Smooth muscle cell (in vitro differentiated cells): ENCODE measurements around the gene TNFSF8. TPM values are rescaled to one million over a fixed set of nuclear protein-coding genes. Genes with fewer than 3 reads are reported as not detected.

ENCODE experiments used
- DNase-seq: peaks from one replicate; lab custom pipeline; 2025; ENCODE audit not compliant: unreplicated experiment; lab: John Stamatoyannopoulos, UW
- H2AFZ ChIP-seq: fragments of 200-600 bp; sonication (generic); 2 replicates; pipeline ENCODE4 v1.6.0; 2016; ENCODE audit warnings: antibody characterized with exemption, low read depth, mild to moderate bottlenecking
- H3F3A ChIP-seq: fragments of 200-600 bp; sonication (generic); 2 replicates; pipeline ENCODE4 v1.6.0; 2017; ENCODE audit warnings: antibody characterized with exemption, low read depth
- H3K27ac ChIP-seq: fragments of 200-600 bp; sonication (generic); 2 replicates; pipeline ENCODE4 v1.5.1; 2016; ENCODE audit warnings: low read depth, mild to moderate bottlenecking
- H3K27me3 ChIP-seq: fragments of 200-600 bp; sonication (generic); 2 replicates; pipeline ENCODE4 v1.6.1; 2016; ENCODE audit warnings: low read depth, mild to moderate bottlenecking
- H3K36me3 ChIP-seq: fragments of 200-600 bp; sonication (generic); 2 replicates; pipeline ENCODE4 v1.5.1; 2016; ENCODE audit warnings: low read depth
- H3K4me1 ChIP-seq: fragments of 200-600 bp; sonication (generic); 2 replicates; pipeline ENCODE4 v1.5.1; 2016; ENCODE audit warnings: low read depth
- H3K4me2 ChIP-seq: fragments of 200-600 bp; sonication (generic); 2 replicates; pipeline ENCODE4 v1.6.0; 2016; ENCODE audit warnings: mild to moderate bottlenecking
- H3K4me3 ChIP-seq: fragments of 200-600 bp; sonication (generic); 2 replicates; pipeline ENCODE4 v1.5.1; 2016; ENCODE audit warnings: mild to moderate bottlenecking
- H3K79me2 ChIP-seq: fragments of 200-600 bp; sonication (generic); 2 replicates; pipeline ENCODE4 v1.6.0; 2016; ENCODE audit warnings: low read depth, mild to moderate bottlenecking
- H3K9ac ChIP-seq: fragments of 200-600 bp; sonication (generic); 2 replicates; pipeline ENCODE4 v1.6.0; 2016; ENCODE audit warnings: low read depth
- H3K9me3 ChIP-seq: fragments of 200-600 bp; sonication (generic); replicated peaks from 2 replicates; pipeline ENCODE4 v1.5.1; 2016; ENCODE audit warnings: low read depth
- H4K20me1 ChIP-seq: fragments of 200-600 bp; sonication (generic); 2 replicates; pipeline ENCODE4 v1.6.0; 2016; ENCODE audit warnings: low read depth
- WGBS: methylation state at CpG from one replicate; pipeline ENCODE4 v1.1.7; 2016; ENCODE audit warnings: low lambda C conversion rate; 5-methylcytosine and 5-hydroxymethylcytosine counted together
- polyA plus RNA-seq: library from polyadenylated mRNA; unstranded; fragments of >200 nt; fragmentation: Nextera tagmentation; extraction: Ambion mirVana; gene quantifications from 2 replicates; pipeline ENCODE4 v1.2.1, GENCODE V29; 2016
- total RNA-seq: library from RNA; depleted of rRNA; stranded (reverse); fragments of >200 nt; gene quantifications from 2 replicates; pipeline ENCODE4 v1.2.3, GENCODE V29; 2014
- TF ChIP-seq, protein P1 (sequence below): fragments of 200-600 bp; sonication (generic); IDR thresholded peaks from 2 replicates; pipeline ENCODE4 v1.5.1; 2017; ENCODE audit warnings: borderline replicate concordance, mild to moderate bottlenecking, antibody characterized with exemption; ENCODE audit not compliant: insufficient read depth, poor library complexity, severe bottlenecking

The TNFSF8 gene
- total and polyA plus RNA-seq, 2 experiments from 2014 or later: not detected

DNA sequence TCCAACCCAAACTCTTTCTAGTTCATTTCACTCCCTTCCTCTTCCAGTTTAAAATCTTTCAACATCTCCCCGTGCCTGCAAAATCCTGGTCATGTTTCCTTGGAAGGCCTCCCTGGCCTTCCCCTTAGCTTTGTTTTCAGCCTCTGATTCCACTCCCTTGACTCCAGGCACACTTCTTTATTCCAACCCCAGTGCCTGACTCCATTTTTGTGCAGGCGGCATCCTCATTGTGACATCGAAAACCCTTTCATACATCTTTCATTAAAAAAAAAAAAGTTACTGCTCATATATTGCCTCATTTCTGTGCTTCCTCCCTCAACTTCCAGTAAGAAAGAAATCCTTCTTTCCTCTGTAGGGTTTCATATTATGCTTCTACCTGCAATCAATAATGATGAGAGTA lies 7.1 kb upstream of the TNFSF8 start:
- H3K79me2 ChIP-seq: no peaks in the 10 kb centered on the region
- 89% methylated on average over 3 of the region's 3 CpGs for WGBS
- TF ChIP-seq, protein P1, sequence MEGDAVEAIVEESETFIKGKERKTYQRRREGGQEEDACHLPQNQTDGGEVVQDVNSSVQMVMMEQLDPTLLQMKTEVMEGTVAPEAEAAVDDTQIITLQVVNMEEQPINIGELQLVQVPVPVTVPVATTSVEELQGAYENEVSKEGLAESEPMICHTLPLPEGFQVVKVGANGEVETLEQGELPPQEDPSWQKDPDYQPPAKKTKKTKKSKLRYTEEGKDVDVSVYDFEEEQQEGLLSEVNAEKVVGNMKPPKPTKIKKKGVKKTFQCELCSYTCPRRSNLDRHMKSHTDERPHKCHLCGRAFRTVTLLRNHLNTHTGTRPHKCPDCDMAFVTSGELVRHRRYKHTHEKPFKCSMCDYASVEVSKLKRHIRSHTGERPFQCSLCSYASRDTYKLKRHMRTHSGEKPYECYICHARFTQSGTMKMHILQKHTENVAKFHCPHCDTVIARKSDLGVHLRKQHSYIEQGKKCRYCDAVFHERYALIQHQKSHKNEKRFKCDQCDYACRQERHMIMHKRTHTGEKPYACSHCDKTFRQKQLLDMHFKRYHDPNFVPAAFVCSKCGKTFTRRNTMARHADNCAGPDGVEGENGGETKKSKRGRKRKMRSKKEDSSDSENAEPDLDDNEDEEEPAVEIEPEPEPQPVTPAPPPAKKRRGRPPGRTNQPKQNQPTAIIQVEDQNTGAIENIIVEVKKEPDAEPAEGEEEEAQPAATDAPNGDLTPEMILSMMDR: no peak
- H3K4me1 ChIP-seq: no peaks in the 10 kb centered on the region
- no peak overlapping the region for H2AFZ ChIP-seq
- no peak overlapping the region for H3K4me2 ChIP-seq
- no peaks in the 10 kb centered on the region for H3F3A ChIP-seq
- no peak overlapping the region for H3K27ac ChIP-seq
- H4K20me1 ChIP-seq: no peaks in the 10 kb centered on the region
- no peaks in the 10 kb centered on the region for H3K9me3 ChIP-seq
- no peaks in the 10 kb centered on the region for H3K27me3 ChIP-seq
- DNase-seq: no peak
- no peaks in the 10 kb centered on the region for H3K36me3 ChIP-seq
- H3K9ac ChIP-seq: no peak overlapping the region
- no peak overlapping the region for H3K4me3 ChIP-seq

DNA sequence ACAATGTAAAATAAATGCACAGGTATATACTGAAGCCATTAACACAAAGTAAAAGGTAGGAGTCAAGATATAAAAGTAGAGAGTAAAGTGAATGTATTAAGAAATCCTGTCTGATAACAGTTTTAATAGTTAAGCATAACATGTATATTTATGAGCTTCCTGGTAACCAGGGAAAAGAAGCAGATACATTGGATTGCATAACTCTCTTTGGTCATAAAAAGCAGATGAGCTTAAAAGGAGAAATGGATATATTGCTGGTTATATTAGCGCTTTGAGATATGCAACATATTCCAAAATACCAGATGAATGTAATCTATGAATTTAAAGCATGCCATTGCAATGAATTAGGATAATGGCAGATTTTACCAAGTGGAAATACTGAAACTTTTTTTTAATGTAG lies 6.2 kb upstream of the TNFSF8 start:
- no peak overlapping the region for H3K9ac ChIP-seq
- H3K79me2 ChIP-seq: no peaks in the 10 kb centered on the region
- no peaks in the 10 kb centered on the region for H3F3A ChIP-seq
- no peak overlapping the region for H3K4me2 ChIP-seq
- H3K4me3 ChIP-seq: no peak overlapping the region
- H4K20me1 ChIP-seq: no peaks in the 10 kb centered on the region
- H3K4me1 ChIP-seq: no peaks in the 10 kb centered on the region
- H3K9me3 ChIP-seq: no peaks in the 10 kb centered on the region
- H2AFZ ChIP-seq: no peak overlapping the region
- no peaks in the 10 kb centered on the region for H3K27me3 ChIP-seq
- 74% methylated on average over 1 of the region's 1 CpG for WGBS
- DNase-seq: no peak
- TF ChIP-seq, protein P1: no peak
- no peak overlapping the region for H3K27ac ChIP-seq
- H3K36me3 ChIP-seq: no peaks in the 10 kb centered on the region

DNA sequence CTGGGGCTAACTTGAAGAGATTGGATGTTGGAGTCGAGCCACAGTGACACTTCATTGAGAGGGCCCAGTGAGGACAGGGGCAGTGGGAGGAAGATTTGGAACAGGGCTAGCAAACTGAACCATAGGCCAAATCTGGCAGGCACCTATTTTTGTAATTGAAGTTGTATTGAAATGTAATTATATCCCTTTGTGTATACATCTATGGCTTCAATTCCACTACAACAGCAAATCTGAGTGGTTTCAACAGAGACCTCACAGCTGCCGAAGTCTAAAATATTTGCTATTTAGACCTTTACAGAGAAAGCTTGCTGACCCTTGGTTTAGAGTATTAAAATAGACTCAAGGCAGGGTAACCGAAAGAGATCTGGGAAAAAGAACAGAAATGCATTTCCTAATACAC lies 4.7 kb upstream of the TNFSF8 start:
- no peak for DNase-seq

DNA sequence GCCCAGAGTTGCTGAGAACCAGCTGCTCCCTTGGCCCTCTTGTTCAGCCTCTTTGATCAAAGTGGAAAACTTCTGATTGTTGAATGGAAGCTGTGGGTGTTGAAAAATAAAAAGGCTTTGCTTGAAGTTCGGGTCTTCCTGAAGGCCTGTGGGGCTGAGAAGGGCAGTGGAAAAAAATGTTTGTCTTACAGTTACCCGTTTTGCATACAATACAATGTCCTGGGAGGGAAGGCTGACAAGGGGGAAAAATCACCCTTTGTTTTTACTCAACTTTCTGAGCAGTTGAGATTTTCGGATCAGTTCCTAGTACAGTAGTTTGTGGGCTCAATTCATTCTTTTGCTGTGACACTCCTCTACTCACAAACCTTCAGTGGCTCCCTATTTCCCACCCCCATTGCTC lies 2.1 kb upstream of the TNFSF8 start:
- 81% methylated on average over 3 of the region's 3 CpGs for WGBS
- no peaks in the 10 kb centered on the region for H3K79me2 ChIP-seq
- no peaks in the 10 kb centered on the region for H4K20me1 ChIP-seq
- H3K4me3 ChIP-seq: no peak overlapping the region
- H3K4me1 ChIP-seq: no peaks in the 10 kb centered on the region
- H3K9me3 ChIP-seq: no peaks in the 10 kb centered on the region
- H3K27ac ChIP-seq: no peak overlapping the region
- no peaks in the 10 kb centered on the region for H3K36me3 ChIP-seq
- no peaks in the 10 kb centered on the region for H3K27me3 ChIP-seq
- H3F3A ChIP-seq: no peaks in the 10 kb centered on the region
- no peak overlapping the region for H2AFZ ChIP-seq
- no peak for DNase-seq
- no peak overlapping the region for H3K4me2 ChIP-seq
- TF ChIP-seq, protein P1: no peak
- H3K9ac ChIP-seq: no peak overlapping the region

More for the DNA sequence above, 4.7 kb upstream of the TNFSF8 start:
- 84% methylated on average over 3 of the region's 3 CpGs for WGBS
- Histone ChIP-seq H3K4me3 (no peak overlapping the region), H3K36me3 (no peaks in the 10 kb centered on the region), H3K27ac (no peak overlapping the region), H3K9ac (no peak overlapping the region), H2AFZ (no peak overlapping the region), H4K20me1 (no peaks in the 10 kb centered on the region), H3K79me2 (no peaks in the 10 kb centered on the region), H3K27me3 (no peaks in the 10 kb centered on the region), H3K4me1 (no peaks in the 10 kb centered on the region), H3K9me3 (no peaks in the 10 kb centered on the region), H3K4me2 (no peak overlapping the region), H3F3A (no peaks in the 10 kb centered on the region)
- TF ChIP-seq, protein P1: no peak
